HL-60 (cell line): ENCODE data around the gene ONECUT1.

Source experiments
- GABPA ChIP-seq: IDR thresholded peaks from 2 replicates; pipeline ENCODE4 v1.6.1; 2012; ENCODE audit warnings: low read depth
- REST ChIP-seq: IDR thresholded peaks from 2 replicates; pipeline ENCODE4 v1.6.1; 2012; ENCODE audit warnings: low read depth; ENCODE audit not compliant: insufficient replicate concordance
- SPI1 ChIP-seq: IDR thresholded peaks from 2 replicates; pipeline ENCODE4 v1.6.1; 2012; ENCODE audit warnings: low read depth, mild to moderate bottlenecking, borderline replicate concordance
- TF ChIP-seq, protein P1 (sequence below): IDR thresholded peaks from one replicate; pipeline ENCODE4 v1.5.1; 2011; ENCODE audit warnings: low read length, control low read depth, inconsistent platforms; ENCODE audit not compliant: insufficient read depth

DNA sequence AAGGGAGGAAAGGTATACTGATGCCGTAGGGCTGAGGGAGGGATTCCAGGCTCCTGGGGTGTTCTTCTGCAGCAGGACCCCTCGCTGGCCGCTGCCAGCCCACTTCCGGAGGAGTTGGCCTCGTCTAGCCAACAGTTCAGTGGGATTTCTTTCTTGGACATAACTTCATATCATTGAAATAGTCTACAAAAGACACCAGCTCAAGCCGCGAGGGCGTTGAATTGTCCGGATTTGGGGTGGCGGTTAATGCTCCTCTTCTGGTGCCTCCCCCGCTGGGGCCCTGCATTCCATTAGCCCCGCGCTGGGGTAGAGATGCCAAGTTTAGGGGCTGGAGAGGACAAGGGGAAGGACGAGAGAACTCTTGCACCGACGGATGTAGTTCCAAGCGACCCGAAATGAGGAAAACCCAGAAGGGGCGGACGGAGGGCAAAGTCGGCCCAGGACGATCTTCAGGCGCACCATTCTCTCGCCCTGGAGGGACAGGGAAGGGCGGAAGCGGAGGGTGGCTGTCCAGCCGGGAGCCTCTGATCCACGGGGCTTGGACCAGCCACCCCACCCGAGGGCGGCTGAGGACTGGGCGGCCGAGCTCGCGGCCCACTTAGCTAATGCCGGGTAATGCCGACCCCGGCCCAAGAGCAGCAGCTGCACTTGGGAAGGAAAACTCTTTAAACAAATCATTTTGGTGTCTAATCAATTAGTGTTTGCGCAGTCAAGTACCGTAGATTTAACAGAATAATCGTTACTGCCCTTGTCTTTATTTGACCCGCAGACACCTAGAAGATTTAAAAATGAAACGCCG is 4.7 kb upstream of the ONECUT1 start:
- no peak for TF ChIP-seq SPI1
- TF ChIP-seq, protein P1, sequence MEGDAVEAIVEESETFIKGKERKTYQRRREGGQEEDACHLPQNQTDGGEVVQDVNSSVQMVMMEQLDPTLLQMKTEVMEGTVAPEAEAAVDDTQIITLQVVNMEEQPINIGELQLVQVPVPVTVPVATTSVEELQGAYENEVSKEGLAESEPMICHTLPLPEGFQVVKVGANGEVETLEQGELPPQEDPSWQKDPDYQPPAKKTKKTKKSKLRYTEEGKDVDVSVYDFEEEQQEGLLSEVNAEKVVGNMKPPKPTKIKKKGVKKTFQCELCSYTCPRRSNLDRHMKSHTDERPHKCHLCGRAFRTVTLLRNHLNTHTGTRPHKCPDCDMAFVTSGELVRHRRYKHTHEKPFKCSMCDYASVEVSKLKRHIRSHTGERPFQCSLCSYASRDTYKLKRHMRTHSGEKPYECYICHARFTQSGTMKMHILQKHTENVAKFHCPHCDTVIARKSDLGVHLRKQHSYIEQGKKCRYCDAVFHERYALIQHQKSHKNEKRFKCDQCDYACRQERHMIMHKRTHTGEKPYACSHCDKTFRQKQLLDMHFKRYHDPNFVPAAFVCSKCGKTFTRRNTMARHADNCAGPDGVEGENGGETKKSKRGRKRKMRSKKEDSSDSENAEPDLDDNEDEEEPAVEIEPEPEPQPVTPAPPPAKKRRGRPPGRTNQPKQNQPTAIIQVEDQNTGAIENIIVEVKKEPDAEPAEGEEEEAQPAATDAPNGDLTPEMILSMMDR, result no peak
- TF ChIP-seq GABPA, result no peak
- TF ChIP-seq REST, result no peak
